ENCODE results near the gene TSGA10IP. TPM values are rescaled to one million over a fixed set of nuclear protein-coding genes. Genes with fewer than 3 reads are reported as not detected.
A peak's percentile ranks its signal among the peaks of the same experiment; 100 is the strongest.

The TSGA10IP gene
- total RNA-seq, 4 donors from 2014 or later, result not detected

DNA sequence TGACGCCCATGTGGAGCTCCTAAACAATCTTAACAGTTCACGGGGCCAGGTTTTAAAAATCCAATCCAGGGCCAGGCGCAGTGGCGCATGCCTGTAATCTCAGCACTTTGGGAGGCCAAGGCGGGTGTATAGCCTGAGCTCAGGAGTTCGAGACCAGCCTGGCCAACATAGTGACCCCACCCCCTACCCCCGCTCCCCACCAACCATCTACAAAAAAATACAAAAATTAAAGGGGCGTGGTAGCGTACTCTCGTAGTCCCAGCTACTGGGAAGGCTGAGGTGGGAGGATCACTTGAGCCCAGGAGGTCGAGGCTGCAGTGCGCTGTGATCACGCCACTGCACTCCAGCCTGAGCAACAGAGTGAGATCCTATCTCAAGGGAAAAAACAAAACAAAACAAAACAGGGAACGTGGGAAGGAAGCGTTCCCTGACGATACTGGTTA lies 15.6 kb downstream of the TSGA10IP start:
- TF ChIP-seq, protein P1, sequence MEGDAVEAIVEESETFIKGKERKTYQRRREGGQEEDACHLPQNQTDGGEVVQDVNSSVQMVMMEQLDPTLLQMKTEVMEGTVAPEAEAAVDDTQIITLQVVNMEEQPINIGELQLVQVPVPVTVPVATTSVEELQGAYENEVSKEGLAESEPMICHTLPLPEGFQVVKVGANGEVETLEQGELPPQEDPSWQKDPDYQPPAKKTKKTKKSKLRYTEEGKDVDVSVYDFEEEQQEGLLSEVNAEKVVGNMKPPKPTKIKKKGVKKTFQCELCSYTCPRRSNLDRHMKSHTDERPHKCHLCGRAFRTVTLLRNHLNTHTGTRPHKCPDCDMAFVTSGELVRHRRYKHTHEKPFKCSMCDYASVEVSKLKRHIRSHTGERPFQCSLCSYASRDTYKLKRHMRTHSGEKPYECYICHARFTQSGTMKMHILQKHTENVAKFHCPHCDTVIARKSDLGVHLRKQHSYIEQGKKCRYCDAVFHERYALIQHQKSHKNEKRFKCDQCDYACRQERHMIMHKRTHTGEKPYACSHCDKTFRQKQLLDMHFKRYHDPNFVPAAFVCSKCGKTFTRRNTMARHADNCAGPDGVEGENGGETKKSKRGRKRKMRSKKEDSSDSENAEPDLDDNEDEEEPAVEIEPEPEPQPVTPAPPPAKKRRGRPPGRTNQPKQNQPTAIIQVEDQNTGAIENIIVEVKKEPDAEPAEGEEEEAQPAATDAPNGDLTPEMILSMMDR (IDR thresholded peaks at IDR 0.05), result no peak
- TF ChIP-seq POLR2AphosphoS5 (IDR thresholded peaks at IDR 0.05) (no peak), EP300 (IDR thresholded peaks at IDR 0.05) (no peak), POLR2A (IDR thresholded peaks at IDR 0.05) (no peak)
- peak overlapping the region; percentile 73 to 98 (median 90) for H3K27ac ChIP-seq
- peak overlapping the region; percentile 85 to 100 for H3K4me3 ChIP-seq
- peaks cover 0 to 24% of the 10 kb centered on the region in 2 donors for H3K36me3 ChIP-seq
- 29 to 41% methylated on average over 9 to 13 of the region's 16 CpGs for WGBS, 2 donors (ENCODE audit: low coverage in 1 of 2)
- H3K9me3 ChIP-seq, result no peaks in the 10 kb centered on the region
- ATAC-seq, result no peak
- H3K27me3 ChIP-seq, result peaks cover 29% of the 10 kb centered on the region
- H3K4me1 ChIP-seq, result peaks cover 10 to 35% (median 24%) of the 10 kb centered on the region in 3 donors

DNA sequence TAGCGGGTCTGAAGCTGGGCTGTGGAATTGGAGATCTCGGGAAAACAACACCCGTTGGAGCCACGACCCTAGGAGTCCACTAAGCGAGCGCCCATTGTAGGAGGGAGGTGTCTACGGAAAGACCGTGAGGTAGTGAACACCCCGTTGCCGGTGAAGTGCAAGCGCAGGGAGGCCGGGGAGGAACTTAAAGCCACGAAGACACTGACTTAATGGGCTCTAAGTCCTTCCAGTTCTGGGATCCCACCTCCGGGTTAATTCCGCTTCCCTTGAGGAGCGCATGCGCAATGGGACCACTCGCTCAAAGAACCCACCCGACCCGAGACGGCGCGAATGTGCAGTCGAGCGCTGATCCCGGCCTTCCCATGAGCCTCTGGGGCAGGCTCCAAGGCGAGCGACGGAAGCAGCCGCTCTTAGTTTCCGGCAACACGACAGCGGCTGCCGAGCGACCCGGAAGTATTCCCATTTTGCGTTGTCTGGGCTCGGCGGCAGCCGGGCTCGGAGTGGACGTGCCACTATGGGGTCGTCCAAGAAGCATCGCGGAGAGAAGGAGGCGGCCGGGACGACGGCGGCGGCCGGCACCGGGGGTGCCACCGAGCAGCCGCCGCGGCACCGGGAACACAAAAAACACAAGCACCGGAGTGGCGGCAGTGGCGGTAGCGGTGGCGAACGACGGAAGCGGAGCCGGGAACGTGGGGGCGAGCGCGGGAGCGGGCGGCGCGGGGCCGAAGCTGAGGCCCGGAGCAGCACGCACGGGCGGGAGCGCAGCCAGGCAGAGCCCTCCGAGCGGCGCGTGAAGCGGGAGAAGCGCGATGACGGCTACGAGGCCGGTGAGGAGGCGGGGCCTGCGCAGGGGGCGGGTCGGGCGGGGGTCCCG lies 16.2 kb downstream of the TSGA10IP start, which contains the start of gene SART1:
Gene SART1 (plus strand): TSS at position 468 of the 874 bp plus-strand sequence. CDS start 47 bp downstream, at position 515.
- ATAC-seq, result peak; percentile 99
- 0% methylated on average over 9 to 13 of the region's 97 CpGs for WGBS, 2 donors (ENCODE audit: low coverage in 1 of 2)
- peaks cover 23% of the 10 kb centered on the region for H3K27me3 ChIP-seq
- H3K4me1 ChIP-seq, result peaks cover 10 to 35% (median 24%) of the 10 kb centered on the region in 3 donors
- H3K9me3 ChIP-seq, result no peaks in the 10 kb centered on the region
- TF ChIP-seq, protein P1 (IDR thresholded peaks at IDR 0.05), result peak in 1 of 4 experiments; percentile 2
- TF ChIP-seq POLR2AphosphoS5 (IDR thresholded peaks at IDR 0.05), result peak; percentile 79
- no peak for TF ChIP-seq EP300 (IDR thresholded peaks at IDR 0.05)
- peak; percentile 55 to 60 for TF ChIP-seq POLR2A (IDR thresholded peaks at IDR 0.05)
- H3K27ac ChIP-seq, result peak within 1 kb of the TSS; percentile 73 to 98 (median 90)
- peak within 1 kb of the TSS; percentile 85 to 100 for H3K4me3 ChIP-seq
- peaks cover 0 to 30% of the 10 kb centered on the region in 2 donors for H3K36me3 ChIP-seq

DNA sequence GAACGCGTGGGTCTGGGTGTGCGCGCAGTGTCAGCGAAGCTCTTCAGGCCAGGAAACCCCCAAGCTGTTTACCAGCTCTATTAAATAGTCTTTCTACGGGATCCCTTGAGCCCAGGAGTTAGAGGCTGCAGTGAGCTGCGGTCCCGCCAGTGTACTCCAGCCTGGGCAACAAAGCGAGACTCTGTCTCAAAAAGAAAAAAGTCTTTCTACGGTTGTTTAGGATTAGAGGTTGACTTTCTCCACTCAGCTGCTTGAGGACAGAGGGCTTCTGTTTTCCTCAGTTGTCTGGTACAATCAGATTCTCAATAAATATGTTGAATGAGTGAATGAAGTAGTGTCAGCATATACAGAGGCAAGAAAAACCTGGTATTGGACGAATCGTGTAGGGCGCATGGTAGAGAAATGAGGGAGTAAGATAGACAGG lies 16.9 kb downstream of the TSGA10IP start:
- WGBS, 2 donors (ENCODE audit: low coverage in 1 of 2), result 6 to 8% methylated on average over 4 to 11 of the region's 13 CpGs
- H3K27me3 ChIP-seq, result peaks cover 17% of the 10 kb centered on the region
- peak overlapping the region; percentile 85 to 100 for H3K4me3 ChIP-seq
- peaks cover 10 to 35% (median 24%) of the 10 kb centered on the region in 3 donors for H3K4me1 ChIP-seq
- H3K36me3 ChIP-seq, result peaks cover 0 to 37% of the 10 kb centered on the region in 2 donors
- no peak for ATAC-seq
- H3K9me3 ChIP-seq, result no peaks in the 10 kb centered on the region
- peak overlapping the region; percentile 66 to 98 (median 90) for H3K27ac ChIP-seq
- TF ChIP-seq POLR2AphosphoS5 (IDR thresholded peaks at IDR 0.05) (no peak), POLR2A (IDR thresholded peaks at IDR 0.05) (no peak), EP300 (IDR thresholded peaks at IDR 0.05) (no peak)
- TF ChIP-seq, protein P1 (IDR thresholded peaks at IDR 0.05), result no peak

DNA sequence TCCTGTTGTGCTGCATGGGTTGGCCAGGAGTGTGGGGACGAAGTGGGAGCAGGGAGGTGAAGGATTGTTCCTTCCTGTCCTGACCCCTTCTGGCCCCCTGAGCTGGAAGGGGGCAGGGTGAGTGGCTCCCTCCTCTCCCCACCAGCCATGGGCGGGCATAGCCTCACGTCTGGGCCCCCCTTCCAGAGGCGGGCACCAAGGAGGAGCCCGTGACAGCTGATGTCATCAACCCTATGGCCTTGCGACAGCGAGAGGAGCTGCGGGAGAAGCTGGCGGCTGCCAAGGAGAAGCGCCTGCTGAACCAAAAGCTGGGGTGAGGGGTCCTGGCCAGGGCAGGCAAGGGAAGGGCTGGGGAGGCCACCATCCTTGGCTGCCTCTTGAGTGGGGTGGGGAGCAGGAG lies 19.6 kb downstream of the TSGA10IP start:
- TF ChIP-seq POLR2A (IDR thresholded peaks at IDR 0.05) (no peak), EP300 (IDR thresholded peaks at IDR 0.05) (no peak), POLR2AphosphoS5 (IDR thresholded peaks at IDR 0.05) (no peak)
- TF ChIP-seq, protein P1 (IDR thresholded peaks at IDR 0.05), result no peak
- H3K4me3 ChIP-seq, result no peak overlapping the region
- H3K27ac ChIP-seq, result no peak overlapping the region
- 100% methylated on average over 1 of the region's 10 CpGs; no CpG with 5 or more reads in 1 of the 2 donors for WGBS, 2 donors (ENCODE audit: low coverage in 1 of 2)
- ATAC-seq, result no peak
- H3K9me3 ChIP-seq, result no peaks in the 10 kb centered on the region
- no peaks in the 10 kb centered on the region for H3K27me3 ChIP-seq
- peaks cover 0 to 64% of the 10 kb centered on the region in 2 donors for H3K36me3 ChIP-seq
- H3K4me1 ChIP-seq, result peaks cover 10 to 35% (median 24%) of the 10 kb centered on the region in 3 donors

Measured in gastroesophageal sphincter (tissue), 4 donors.